VCaP (cell line): ENCODE results near the gene KCNQ1OT1.

Source experiments
- H3K27ac ChIP-seq: fragments of 450-650 bp; 2 replicates; pipeline ENCODE4 v1.5.1; 2017
- CTCF ChIP-seq: fragments of 450-650 bp; conservative IDR thresholded peaks from 2 replicates; pipeline ENCODE4 v1.5.1; 2017; ENCODE audit warnings: mild to moderate bottlenecking, moderate library complexity

Gene KCNQ1OT1

GRCh38 chr11:2729841-2730240 is 30.0 kb upstream of the KCNQ1OT1 start:
- no peak for TF ChIP-seq CTCF
- no peak overlapping the region for H3K27ac ChIP-seq

GRCh38 chr11:2728663-2729332 is 29.0 kb upstream of the KCNQ1OT1 start:
- no peak for TF ChIP-seq CTCF

GRCh38 chr11:2728128-2728662 is 28.4 kb upstream of the KCNQ1OT1 start:
- no peak for TF ChIP-seq CTCF
- no peak overlapping the region for H3K27ac ChIP-seq

More at GRCh38 chr11:2728663-2729332, 29.0 kb upstream of the KCNQ1OT1 start:
- H3K27ac ChIP-seq = no peak overlapping the region

- no peak for TF ChIP-seq CTCF
- no peak overlapping the region for H3K27ac ChIP-seq
These were observed 27.2 kb upstream of the KCNQ1OT1 start for GRCh38 chr11:2726964-2727363.

- no peak for TF ChIP-seq CTCF
- H3K27ac ChIP-seq = no peak overlapping the region
These were observed 25.8 kb upstream of the KCNQ1OT1 start for GRCh38 chr11:2725368-2726300.

GRCh38 chr11:2724653-2725367 is 25.0 kb upstream of the KCNQ1OT1 start:
- H3K27ac ChIP-seq = no peak overlapping the region
- TF ChIP-seq CTCF = no peak

GRCh38 chr11:2724104-2724503 is 24.3 kb upstream of the KCNQ1OT1 start:
- no peak for TF ChIP-seq CTCF
- no peak overlapping the region for H3K27ac ChIP-seq
